ENCODE measurements around the gene PLEKHG4B.

GRCh38 chr5:164244-164643, 72.3 kb downstream of the PLEKHG4B start:
- TF ChIP-seq POLR2A (IDR thresholded peaks at IDR 0.05; ENCODE audit: low read depth, low read length) (no peak), TAF1 (IDR thresholded peaks at IDR 0.05; ENCODE audit: borderline replicate concordance, low read depth, low read length) (no peak), POLR2AphosphoS5 (IDR thresholded peaks at IDR 0.05; ENCODE audit: low read depth, low read length) (no peak)
